Endometrial microvascular endothelial cells (primary cell): ENCODE data around the gene BTG2. TPM values are rescaled to one million over a fixed set of nuclear protein-coding genes. Genes with fewer than 3 reads are reported as not detected.

Experiments used
- in situ Hi-C: cut with HindIII; loops from 2 replicates; pipeline ENCODE4 v1.10.0; 2017; ENCODE audit warnings: low sequenced_read_pairs, low pct_unique_long_range_greater_than_20kb; ENCODE audit errors: inconsistent ontology term
- total RNA-seq: library from RNA; depleted of rRNA; stranded (reverse); fragments of >200 nt; gene quantifications from one replicate; pipeline ENCODE4 v1.2.3, GENCODE V29; 2015; ENCODE audit errors: inconsistent ontology term

The BTG2 gene
- total RNA-seq, 1 donor from 2014 or later, result 21.4 TPM

DNA sequence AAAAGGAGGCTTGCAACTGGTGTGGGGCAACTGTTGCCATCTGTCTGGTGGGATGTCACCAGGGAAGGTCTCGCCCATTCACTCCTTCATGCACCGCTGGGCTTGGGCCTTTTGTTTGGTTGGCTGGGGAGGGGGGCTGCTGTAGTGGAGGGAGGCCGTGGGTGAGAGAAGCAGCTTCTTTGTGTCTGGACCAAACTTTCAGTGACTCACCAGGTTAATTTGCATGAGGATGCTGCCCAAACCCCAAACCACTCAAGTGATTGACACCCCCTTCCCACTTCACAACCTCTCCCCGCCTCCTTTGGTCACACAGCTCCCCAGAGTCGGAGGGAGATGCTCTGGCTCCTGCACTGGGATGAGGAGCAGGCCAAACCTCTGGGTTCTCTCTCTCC is 19.7 kb downstream of the BTG2 start:
- in situ Hi-C loops, result no loop called here

DNA sequence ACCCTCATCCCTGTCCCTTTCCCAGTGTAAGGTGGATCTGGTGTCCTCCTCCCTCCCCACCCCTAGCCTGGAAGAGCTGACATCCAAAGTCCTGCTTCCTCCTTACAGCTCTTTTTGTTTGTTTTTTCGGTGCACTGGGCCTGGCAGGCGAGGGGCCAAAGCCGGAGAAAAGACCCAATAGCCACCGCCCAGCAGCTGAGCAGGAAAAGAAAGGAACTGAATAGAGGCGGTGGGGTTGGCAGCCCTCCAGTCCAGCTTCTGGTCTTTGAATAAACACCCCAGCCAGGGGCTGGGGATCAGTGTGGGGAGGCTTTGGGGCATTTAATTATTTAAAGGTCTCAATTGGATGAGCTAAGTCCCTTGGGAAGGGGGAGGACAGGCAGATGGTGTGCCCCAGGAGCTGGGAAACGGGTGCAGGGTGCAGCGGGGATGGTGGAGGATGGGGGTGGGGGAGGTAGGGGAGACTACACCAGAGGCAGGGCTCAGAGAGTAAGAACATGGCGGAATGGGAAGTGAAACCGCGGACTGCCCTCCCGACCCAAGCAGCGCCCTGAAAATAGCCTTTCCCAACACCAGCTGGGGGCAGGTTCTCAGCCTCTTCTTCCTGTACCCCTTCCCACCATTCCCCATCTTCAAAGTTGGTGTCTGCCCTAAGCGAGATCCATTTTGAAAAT is 20.2 kb downstream of the BTG2 start:
- in situ Hi-C loops, result no loop called here

DNA sequence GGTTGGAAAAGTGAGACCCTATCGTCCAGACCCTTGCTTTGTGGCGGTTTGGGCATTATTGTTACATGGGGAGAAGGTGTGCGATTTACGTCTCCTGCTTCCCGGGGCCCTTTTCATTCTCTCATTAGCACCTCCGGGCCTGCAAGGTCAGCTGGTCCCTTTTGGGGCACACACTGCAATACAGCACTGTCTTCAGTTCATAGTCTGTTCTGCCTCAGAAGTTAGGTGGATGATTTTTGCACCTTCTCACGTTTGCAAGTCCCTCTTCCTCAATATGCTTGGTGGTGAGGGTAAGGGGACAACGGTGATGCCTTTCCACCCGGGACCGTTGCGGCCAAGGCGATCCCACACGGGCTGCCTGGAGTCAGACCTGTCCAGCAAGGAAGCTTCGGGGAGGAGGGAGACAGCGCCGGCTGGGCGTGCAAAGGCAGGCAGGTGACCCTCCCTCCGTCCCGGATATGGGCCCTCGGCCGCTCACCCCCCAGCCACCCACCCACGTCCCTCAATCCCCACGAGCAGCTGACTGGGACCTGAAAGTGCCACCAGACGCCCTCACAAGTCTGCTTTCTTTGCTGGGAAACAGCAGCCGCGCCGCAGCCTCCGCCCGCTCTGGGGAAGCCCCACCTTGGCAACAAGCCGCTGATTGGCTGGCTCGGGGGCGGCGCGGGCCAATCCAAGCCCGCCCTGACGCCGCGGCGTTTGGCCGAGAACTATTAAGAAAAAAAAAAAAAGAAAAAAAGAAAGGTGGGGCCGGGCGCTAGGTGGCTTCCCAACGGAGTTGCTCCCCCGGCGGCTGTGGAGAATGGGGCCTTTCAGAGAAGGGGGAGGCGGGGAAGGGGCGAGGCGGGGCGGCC is 21.7 kb downstream of the BTG2 start:
- in situ Hi-C loops, result no loop called here

DNA sequence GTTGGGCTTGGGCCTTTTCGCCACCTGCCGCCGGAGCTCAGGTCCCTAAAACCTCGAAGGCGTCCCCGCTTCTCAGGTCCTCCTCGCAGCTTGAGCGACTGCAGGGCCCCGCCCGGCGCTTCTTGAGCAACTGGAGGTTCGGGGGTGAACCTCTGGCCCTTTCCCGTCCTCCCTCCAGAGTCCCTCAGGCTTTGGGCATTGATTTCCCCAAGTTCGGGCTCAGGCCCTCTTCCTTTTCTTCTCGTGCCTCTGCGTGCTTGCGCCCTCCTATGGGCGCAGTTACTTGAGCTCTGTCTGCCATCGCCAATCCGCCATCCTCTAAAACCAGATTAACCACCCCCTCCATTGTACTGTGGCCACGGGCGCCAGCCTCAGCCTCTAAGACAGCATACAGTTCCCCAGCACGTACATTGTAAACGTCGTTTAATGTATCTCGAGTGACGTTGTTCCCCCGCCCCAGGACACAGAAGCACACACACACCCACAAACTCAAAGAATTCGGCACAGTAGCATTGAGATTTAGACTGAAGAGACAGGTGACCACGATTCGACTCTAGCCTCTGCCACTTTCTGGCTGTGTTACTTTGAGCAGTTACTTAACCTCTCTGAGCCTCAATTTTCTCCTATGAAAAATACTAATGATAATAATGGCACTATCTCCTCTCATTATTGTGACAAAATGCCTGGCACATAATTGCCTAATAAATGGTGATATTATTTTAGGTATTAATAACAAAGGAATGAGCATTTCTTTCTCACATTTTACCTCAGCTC is 22.6 kb downstream of the BTG2 start:
- in situ Hi-C loops, result no loop called here

DNA sequence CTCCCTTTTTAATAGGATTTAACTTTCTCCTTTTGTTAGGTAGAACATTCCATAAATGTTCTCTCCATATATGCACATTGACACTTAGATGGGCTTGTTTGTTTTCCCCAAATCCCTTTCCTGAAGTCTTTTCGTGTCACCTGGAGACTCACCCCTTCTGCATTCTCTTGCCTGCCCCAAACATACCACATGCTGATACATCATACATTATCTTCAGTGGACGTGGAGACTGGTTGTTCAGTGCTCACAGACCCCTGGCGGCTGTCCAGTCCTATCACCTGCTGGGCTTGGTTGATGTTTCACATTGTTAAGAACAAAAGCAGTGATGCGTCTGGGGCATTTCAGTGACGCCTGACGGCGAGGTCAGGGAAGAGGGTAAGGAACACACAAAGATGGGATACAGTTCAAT is 23.4 kb downstream of the BTG2 start:
- in situ Hi-C loops, result no loop called here

DNA sequence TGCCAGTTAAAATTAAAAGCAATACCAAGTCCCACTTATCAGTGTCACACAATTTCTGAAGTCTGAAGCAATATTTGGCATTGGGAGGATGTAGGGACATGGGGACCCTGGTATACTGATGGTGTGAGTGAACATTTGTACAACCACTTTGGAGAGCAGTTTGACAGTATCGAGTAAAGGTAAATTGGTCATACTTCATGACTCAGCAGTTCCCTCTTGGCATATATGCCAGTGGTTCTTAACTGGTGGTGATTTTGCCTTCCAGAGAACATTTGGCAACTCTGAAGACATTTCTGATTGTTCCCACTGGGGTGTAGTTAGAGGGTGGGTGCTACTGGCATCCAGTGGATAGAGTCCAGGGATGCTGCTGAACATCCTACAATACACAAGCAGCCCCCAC is 25.9 kb downstream of the BTG2 start:
- in situ Hi-C loops, result loop anchor here (10.0 kb wide), 1 partner anchor 66 kb away; no protein-coding TSS in a partner anchor

DNA sequence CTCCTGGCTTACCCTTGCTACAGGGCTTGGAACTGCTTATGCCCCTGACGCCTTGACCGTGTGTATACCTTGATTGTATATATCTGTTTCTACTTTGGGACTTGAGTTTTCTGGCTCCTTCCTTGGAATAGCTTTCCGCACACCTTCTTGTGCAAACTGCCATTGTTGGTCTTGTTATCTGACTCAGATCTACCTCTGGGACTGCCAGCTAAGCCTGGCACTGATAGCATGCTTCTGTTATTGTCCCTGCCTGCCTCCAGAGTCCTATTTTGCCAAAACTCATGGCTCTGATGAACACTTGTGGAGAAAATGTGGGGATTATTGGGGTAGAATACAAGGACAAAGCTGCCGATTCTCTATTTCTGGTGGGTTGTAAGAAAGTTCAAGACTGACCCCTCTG is 30.2 kb downstream of the BTG2 start:
- in situ Hi-C loops, result loop anchor here (10.0 kb wide), 1 partner anchor 71 kb away; no protein-coding TSS in a partner anchor

DNA sequence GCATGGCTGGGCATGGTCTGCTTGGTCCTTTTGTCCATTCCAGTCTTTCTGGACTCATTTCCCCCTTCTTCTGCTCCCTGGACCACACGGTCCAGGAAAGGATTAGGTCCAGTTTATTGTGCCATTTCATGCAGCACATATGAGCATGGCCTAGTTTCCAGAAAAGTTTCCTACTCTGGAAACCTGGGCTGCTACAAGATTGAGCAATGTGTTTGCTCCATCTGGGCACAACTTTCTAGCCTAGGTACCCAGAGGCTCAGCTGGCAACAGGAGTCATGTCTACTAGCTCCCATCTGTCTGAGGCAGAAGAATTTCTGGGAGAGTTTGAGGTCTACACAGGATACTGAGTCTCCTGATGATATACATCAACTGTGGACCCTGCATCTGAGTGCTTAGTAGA is 30.8 kb downstream of the BTG2 start:
- in situ Hi-C loops, result loop anchor here (10.0 kb wide), 1 partner anchor 71 kb away; no protein-coding TSS in a partner anchor

DNA sequence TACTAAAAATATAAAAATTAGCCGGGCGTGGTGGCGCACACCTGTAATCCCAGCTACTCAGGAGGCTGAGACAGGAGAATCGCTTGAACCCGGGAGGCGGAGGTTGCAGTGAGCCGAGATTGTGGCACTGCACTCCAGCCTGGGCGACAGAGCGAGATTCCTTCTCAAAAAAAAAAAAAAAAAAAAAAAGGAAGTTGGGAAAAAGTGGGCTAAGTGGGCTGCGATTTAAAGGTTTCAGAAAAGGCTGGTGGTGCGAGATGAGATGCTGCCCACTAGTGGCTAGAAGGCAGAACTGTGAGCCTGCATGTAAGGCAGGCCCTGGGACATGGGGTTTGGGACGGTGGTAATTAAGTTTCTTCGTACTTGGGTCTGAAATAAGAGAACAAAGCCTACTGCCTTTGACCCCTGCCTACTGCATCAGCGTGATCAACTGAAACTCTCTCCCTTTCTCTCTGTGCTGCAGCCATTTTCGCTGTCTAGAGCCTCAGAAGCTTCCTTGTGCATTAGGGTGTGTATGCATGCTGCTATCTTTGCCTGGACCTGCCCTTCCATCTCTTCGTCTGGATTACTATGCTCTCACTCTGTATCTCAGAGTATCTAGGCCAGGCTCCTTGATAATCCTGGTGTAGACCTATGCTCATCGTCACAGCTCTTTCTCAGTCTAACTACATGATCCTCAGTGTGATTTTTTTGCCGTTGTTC is 33.2 kb downstream of the BTG2 start:
- in situ Hi-C loops, result loop anchor here (10.0 kb wide), 1 partner anchor 74 kb away; no protein-coding TSS in a partner anchor

DNA sequence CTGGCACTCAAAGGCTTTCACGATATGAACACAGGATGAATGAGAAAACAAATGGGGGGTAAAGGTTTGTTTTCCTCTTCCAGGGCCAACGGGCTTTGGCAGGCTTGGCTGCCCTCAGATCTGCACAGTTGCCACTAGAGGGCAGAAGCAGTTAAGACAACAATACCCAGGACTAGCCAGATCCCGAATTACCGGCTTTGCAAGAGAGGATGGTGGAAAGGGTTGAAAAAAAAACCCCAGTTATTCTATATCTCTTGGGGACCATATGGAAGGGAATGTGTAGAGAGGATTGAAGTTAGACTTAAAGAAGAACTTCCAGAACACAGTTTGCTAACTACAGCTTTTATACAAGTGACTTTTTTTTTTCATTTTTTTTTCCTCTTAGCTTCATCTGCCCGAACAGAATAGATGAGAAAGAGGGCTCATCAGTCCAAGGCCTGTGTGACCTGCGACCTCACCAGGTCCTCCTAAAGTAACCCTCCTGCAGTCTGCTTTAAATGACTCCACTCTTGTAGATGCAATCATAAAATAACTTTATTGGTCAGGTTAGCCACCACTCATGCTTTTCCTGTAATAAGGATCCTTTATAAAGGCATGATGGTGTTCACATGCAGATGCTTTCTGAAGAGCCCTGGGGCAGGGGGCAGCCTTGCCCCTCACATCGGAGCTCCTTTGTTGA is 34.9 kb downstream of the BTG2 start:
- in situ Hi-C loops, result no loop called here

DNA sequence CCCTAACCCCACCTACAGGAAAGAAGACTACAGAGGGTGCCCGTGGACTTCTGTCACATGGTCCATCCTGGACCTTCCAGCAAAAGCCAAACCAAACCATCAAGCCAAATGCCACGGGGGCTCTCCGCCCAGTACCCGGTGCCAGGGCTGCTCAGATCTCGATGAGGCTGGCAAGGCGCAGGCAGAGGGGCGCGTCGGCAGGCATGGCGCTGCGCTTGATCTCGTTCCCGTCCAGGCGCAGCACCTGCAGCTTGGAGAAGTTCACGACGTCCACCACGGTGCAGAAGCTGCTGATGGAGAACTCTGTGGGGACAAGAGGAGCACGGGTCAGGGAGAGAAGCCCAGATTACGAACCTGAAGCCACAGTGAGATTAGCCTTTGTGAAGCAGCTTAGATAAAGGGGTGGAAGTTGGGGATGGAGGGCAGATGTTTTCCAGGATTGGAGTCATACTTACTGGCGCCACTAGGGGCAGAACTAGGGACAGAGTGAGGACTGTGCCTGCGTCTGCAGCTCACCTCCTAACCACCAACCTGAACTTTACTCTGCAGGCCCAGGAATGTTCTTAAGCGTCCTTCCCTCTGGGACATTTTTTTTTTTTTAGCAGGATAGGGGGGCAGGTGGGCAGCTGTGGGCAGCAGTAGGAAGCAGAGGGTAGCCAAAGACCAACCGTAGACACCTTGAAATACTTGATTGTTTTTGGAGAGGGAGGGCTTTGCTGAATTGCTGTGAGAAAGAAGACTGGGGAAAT is 37.0 kb downstream of the BTG2 start:
- in situ Hi-C loops, result no loop called here

DNA sequence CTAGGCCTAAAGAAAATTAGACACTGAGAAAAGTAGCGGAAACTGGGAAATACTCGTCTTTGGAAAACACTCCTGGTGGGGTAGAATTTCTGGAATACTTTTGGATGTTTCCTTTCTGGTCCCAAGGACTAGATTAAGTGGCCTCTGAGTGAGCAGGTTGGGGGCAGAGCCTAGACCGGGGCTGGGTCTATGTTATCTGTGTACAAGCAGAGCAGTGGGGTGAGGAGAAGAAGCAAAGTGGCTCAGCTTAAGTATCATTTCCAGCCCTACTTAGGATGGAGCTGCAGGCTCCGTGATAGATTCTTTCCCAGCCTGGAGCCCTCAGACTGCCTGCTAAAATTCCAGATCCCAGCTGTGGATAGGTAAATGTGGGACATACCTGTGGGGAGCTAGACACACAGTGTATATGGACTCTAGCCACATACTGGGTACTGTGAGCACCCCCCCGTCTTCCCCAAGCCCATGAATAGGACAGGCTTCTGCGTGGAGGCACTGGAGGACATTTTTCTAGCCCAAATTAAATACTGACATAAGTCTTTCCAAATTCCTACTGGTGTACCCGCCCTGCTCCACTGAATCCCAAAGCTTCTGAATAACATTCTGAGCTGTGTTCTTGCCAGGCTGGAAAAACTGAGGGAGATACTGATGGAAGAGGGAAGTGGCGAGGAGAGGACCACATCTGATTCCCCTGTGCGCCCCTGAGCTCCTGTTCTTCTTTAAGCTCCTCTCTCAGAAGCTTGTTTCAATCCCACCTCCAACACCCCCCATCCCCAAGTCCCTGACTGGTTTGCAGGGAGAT is 38.8 kb downstream of the BTG2 start:
- in situ Hi-C loops, result no loop called here

DNA sequence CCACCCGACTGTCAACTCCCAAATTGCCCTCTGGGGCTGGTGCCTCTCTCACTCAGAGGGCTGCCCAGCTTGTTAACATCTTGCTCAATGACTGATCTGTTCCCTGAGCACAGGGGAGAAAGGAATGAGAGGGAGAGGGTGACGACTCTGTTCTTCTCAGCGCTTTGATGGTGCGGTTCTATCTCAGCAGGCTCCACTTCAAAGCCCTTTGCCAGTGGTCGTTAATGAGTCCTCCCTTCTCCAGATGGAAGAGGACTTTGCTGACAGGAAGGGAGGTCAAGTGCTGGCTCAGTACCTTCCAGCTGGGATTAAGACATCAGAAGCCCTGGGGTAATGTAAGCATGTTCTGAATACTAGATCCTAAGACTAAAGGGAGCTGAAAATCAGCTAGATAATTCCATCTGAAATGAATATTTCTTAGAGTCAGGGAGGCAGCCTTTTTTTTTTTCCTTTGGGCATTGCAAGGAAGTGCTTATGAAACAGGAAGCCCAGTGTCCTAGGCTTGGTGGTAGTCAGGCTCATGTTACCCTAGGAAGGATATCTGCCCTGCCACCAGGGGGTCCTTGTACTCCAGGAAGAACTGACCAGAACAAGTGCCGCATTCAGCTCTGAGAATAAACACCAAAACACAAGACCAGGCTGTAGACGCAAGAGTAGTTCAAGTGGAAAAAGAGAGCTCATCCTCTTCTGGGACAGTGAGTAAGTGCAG is 40.9 kb downstream of the BTG2 start:
- in situ Hi-C loops, result no loop called here

DNA sequence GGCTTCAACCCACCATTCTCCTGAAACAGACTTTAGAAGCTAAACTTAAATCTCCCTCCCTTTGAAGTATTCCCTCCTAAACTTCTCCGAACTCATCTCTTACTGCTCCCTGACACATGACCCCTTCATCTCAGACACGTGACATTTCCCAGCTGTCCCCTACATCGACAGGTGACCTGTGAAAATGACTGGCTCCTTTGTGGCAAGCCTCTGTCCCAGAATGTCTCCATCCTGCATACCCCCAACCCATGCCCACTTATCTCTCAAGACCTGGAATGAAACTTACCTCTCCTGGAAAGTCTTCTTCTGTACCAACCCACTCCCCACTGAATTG is 41.4 kb downstream of the BTG2 start:
- in situ Hi-C loops, result no loop called here

DNA sequence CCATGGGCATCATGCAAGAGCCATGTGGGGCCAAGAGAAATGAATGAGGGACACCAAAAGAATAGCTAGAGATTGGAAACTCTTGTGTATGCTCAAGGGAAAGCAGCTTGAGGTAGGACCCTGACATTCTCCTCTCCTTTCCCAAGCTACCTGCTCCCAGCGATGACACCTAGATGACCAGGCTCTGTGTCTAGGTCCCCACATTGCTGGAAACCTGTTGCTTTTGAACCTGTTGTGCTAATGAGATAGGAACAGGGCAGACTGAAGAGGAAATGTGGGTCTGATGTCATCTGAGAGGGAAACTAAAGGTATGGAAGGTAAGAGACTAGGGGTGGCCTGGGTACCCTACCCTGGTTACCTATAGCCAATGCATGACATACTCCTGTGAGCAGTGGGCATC is 43.8 kb downstream of the BTG2 start:
- in situ Hi-C loops, result no loop called here

DNA sequence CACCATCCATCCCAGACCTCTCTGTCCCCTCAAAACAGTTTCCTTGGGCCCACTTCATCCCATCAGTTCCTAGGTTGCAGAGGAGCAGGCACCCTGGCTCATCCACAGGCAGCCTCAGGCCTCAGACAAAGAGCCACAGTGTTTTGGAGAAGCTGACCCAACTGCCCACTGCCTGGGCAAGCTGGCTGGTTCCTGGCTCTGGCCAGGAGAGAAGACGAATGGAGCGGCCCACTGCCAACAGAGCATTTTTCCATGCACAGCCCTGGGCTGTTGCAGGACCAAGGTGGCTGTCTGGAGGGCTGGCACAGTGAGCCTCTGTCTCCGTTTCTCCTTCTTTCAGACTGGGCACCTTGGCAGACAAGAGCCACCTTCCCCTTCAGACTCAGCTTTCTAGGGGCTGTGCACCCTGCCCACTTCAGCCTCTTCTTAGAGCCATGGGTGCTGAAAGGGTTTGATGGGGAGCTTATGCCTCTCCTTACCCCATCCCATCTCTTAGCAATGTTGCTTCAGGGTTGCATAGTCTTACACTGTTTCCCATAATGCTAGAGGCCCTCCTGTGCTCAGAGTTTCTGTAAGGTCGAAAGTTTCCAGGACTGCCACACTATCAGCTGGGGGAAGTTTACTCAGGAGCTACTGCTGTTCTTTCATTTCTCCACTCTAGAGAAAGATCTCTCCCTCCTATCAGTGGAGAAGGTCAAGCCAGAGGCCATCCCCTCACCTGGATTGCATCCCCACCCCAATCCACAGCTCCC is 44.6 kb downstream of the BTG2 start:
- in situ Hi-C loops, result loop anchor here (25.0 kb wide), 1 partner anchor 137 kb away; the partner anchor contains the start of genes OPTC and PRELP
